ENCODE measurements around the gene NUCB1. TPM values are rescaled to one million over a fixed set of nuclear protein-coding genes. Genes with fewer than 3 reads are reported as not detected.
A peak's percentile ranks its signal among the peaks of the same experiment; 100 is the strongest.

The NUCB1 gene
- total and polyA plus RNA-seq, 10 donors: 67.6 to 321 (median 237) TPM

DNA sequence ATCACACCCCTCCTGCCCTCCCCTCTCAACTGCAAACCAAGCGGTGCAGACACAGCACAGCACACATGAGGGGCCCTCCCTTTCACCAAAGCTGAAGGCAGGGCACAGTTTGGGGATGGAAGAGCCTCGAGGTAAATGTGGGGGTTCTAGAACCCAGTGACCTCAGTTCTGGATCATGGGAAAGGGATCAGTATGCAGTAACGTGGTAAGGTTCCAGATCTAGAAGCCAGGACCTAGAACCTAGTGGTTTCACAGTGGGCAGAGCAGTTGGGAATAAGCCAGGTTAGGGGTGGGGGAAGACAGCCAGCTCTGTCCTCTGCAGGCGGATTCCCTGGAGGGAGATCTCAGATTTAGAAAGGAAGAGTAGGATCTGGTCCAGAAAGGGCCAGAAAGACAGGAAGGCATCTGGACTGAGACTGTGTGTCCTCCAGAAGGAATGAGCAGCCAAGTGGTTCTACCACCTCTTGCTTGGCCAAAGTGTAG, 68.1 kb downstream of the NUCB1 start:
- TF ChIP-seq POLR2AphosphoS5 (IDR thresholded peaks at IDR 0.05): peak in 1 of 3 donors; percentile 40
- peak in 2 of 3 donors; percentile 1 to 24 for TF ChIP-seq POLR2A (IDR thresholded peaks at IDR 0.05)
- TF ChIP-seq, protein P1, sequence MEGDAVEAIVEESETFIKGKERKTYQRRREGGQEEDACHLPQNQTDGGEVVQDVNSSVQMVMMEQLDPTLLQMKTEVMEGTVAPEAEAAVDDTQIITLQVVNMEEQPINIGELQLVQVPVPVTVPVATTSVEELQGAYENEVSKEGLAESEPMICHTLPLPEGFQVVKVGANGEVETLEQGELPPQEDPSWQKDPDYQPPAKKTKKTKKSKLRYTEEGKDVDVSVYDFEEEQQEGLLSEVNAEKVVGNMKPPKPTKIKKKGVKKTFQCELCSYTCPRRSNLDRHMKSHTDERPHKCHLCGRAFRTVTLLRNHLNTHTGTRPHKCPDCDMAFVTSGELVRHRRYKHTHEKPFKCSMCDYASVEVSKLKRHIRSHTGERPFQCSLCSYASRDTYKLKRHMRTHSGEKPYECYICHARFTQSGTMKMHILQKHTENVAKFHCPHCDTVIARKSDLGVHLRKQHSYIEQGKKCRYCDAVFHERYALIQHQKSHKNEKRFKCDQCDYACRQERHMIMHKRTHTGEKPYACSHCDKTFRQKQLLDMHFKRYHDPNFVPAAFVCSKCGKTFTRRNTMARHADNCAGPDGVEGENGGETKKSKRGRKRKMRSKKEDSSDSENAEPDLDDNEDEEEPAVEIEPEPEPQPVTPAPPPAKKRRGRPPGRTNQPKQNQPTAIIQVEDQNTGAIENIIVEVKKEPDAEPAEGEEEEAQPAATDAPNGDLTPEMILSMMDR (IDR thresholded peaks at IDR 0.05 in 8 of 11, conservative IDR thresholded peaks at IDR 0.05 in 3 of 11): no peak
- no peak for DNase-seq
- intact Hi-C loops (cut with DNase I; ENCODE audit: low total_unique reads): loop anchor here (10.0 kb wide), 1 partner anchor 93 kb away; the partner anchor contains the start of gene PPP1R15A
- WGBS, 5 donors: 64 to 82% (median 75%) methylated on average over 4 of the region's 4 CpGs
- peaks cover 30 to 73% (median 58%) of the 10 kb centered on the region in 6 donors for H3K4me1 ChIP-seq
- peaks cover 3 to 71% (median 42%) of the 10 kb centered on the region in 6 donors for H3K36me3 ChIP-seq
- H3K27ac ChIP-seq: peak overlapping the region; percentile 13 to 98 (median 97)
- no peaks in the 10 kb centered on the region for H3K27me3 ChIP-seq (replicated peaks in 1 of 7)
- H3K9me3 ChIP-seq: no peaks in the 10 kb centered on the region
- H3K4me3 ChIP-seq: peak overlapping the region in 1 of 8 donors; percentile 99

DNA sequence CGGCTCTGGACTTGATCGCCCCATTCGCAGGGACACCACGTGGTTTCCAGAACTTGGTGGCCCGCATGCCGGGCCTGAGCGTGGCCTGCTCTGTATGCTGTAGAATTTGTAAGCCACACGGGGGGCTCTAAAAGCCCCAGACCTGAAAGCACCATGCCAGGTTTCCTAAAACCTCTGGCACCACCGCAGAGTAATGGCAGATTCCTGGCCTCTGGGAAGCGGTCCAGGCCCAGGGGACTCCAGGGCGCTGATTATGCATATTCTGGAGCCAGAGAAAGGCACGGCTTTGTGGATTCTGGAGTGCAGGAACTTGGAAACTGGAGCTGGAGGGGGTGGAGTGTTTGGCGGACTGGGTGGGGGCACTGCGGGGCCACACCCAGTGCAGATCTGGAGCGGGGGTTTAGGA, 68.7 kb downstream of the NUCB1 start:
- intact Hi-C loops (cut with DNase I; ENCODE audit: low total_unique reads): loop anchor here (10.0 kb wide), 1 partner anchor 94 kb away; the partner anchor contains the start of gene PPP1R15A
- no peaks in the 10 kb centered on the region for H3K27me3 ChIP-seq (replicated peaks in 1 of 7)
- 91 to 100% (median 92%) methylated on average over 11 to 15 of the region's 15 CpGs for WGBS, 5 donors
- H3K4me3 ChIP-seq: peak overlapping the region in 1 of 8 donors; percentile 99
- DNase-seq: no peak
- TF ChIP-seq POLR2AphosphoS5 (IDR thresholded peaks at IDR 0.05): peak in 1 of 3 donors; percentile 8
- TF ChIP-seq, protein P1 (IDR thresholded peaks at IDR 0.05 in 8 of 11, conservative IDR thresholded peaks at IDR 0.05 in 3 of 11): no peak
- peak overlapping the region in 4 of 8 donors; percentile 97 to 98 (median 98) for H3K27ac ChIP-seq
- H3K4me1 ChIP-seq: peaks cover 24 to 67% (median 52%) of the 10 kb centered on the region in 6 donors
- H3K9me3 ChIP-seq: no peaks in the 10 kb centered on the region
- peaks cover 3 to 76% (median 45%) of the 10 kb centered on the region in 6 donors for H3K36me3 ChIP-seq

DNA sequence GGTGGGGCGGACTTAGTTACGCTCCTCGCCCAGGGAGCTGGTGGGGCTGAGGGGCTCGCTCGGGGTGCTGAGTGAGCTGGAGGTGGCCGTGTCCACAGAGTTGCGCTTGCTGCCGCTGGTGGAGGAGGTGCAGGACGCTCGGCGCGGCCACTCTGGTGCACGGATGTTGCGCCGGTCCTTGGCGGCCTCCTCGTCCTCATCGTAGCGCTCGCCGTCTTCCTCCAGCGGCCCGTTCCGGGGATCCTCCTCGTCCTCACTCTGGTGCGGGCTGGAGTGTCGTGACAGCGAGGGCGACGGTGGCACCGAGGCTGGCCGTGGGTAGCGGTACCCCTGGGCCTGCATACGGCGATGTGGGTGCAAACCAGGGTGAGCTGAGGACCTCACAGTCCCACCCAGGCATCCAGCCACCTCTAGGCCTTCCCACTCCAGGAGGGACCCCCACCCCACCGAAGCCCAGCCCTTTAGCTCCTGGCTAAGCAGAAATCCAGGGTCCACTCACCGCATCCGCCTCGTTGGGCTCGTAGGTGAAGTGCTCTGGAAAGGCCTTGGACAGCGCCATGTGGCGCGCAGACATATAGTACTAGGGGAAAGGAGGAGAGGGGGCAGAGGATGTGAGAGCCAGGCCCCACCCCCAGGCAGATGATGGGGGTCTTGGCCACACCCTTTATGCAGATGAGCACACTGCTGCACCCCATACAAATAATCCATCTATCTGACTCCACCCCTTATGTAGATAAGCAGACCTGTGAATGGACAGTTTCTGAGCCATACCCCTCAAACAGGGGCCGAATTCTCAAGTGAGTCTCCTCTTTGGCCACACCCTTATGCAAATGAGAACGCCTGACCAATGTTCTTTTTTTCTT, 69.4 kb downstream of the NUCB1 start:
- Histone ChIP-seq H3K27me3 (replicated peaks in 1 of 7) (no peaks in the 10 kb centered on the region), H3K36me3 (peaks cover 3 to 83% (median 49%) of the 10 kb centered on the region in 6 donors), H3K27ac (peak overlapping the region in 2 of 8 donors; percentile 97 to 98), H3K9me3 (no peaks in the 10 kb centered on the region), H3K4me3 (no peak overlapping the region), H3K4me1 (peaks cover 18 to 60% (median 46%) of the 10 kb centered on the region in 6 donors)
- 92 to 97% (median 94%) methylated on average over 31 to 45 of the region's 45 CpGs for WGBS, 5 donors
- TF ChIP-seq POLR2AphosphoS5 (IDR thresholded peaks at IDR 0.05) (peak; percentile 43 to 63 (median 62)), POLR2A (IDR thresholded peaks at IDR 0.05) (no peak)
- TF ChIP-seq, protein P1 (IDR thresholded peaks at IDR 0.05 in 8 of 11, conservative IDR thresholded peaks at IDR 0.05 in 3 of 11): no peak
- peak; percentile 82 for DNase-seq
- intact Hi-C loops (cut with DNase I; ENCODE audit: low total_unique reads): loop anchor here (10.0 kb wide), 1 partner anchor 95 kb away; the partner anchor contains the start of gene PPP1R15A

Measured in spleen (tissue), 11 donors.